ENCODE measurements around the gene GALC.
A peak's percentile ranks its signal among the peaks of the same experiment; 100 is the strongest.

GALC gene

GRCh38 chr14:88005978-88006851, 13.2 kb upstream of the GALC start:
- peak; percentile 57 to 62 for DNase-seq

DNA sequence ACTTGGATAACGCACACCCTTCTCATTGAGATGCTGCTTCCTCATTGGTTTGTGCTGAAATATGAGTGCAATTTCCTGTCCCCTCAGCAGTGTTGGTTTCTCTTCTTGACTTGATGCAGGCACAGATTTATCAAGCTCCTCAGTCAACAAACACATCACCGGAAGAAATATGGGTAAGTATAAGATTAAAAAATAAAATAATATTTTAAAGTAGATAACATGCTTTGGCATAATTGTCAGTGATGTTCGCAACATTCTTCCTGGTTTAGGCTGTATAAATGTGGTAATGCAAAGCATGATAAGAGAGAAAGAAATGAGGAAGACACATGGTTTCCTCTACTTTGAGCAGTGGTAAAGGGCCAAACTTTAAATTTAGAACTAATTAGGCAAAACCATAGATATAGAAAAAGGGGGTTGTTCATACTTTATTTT, 12.1 kb upstream of the GALC start, which contains the start of gene GPR65:
Gene GPR65, plus strand, starts transcription at position 86 of the 432 bp plus-strand sequence. CDS start 5,713 bp downstream, outside the sequence.
- DNase-seq = no peak

DNA sequence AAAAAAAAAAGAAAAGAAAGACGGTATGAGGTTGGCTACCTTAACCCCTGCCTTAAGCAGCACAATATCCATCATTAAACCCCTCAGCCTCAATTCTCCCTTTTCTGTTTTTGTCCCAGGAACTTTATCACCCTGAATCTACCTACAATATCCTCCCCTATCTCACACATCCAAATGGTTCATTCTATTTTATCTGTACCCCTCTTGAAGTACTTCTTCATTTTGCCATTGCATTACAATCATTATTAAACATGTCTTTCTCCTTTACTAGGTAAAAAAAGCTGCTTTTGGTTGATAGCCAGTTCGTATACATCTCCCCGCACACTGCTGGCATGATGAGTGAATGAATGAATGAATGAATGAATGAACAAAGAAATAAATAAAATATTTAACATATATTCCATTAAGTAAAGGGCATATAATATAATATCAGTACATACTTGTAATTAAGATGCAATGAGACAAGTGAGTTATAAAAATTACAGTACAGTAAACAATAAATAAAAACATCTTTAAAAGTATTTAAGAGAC, 11.6 kb upstream of the GALC start:
- DNase-seq = no peak

GRCh38 chr14:88003425-88003824, 10.4 kb upstream of the GALC start:
- DNase-seq = no peak

GRCh38 chr14:88002421-88003075, 9.6 kb upstream of the GALC start:
- DNase-seq = no peak

DNA sequence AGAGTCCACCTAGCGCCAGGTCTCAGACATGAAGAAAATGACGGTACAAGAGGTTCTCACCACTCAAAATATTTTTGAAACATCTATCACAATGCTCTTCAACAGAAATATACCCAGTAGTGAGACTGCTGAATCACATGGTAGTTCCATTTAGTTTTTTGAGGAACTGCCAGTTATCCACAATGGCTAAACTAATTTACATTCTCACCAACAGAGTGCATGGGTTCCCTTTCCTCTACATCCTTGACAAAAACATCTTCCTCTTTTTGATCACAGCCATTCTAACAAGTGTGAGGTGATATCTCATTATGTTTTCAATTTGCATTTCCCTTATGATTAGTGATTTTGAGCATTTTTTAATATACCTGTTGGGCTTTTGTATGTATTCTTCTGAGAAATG, 6.3 kb upstream of the GALC start:
- DNase-seq = no peak

GRCh38 chr14:87998482-87998881, 5.5 kb upstream of the GALC start:
- DNase-seq = no peak

GRCh38 chr14:87996291-87996592, 3.3 kb upstream of the GALC start:
- DNase-seq = no peak

DNA sequence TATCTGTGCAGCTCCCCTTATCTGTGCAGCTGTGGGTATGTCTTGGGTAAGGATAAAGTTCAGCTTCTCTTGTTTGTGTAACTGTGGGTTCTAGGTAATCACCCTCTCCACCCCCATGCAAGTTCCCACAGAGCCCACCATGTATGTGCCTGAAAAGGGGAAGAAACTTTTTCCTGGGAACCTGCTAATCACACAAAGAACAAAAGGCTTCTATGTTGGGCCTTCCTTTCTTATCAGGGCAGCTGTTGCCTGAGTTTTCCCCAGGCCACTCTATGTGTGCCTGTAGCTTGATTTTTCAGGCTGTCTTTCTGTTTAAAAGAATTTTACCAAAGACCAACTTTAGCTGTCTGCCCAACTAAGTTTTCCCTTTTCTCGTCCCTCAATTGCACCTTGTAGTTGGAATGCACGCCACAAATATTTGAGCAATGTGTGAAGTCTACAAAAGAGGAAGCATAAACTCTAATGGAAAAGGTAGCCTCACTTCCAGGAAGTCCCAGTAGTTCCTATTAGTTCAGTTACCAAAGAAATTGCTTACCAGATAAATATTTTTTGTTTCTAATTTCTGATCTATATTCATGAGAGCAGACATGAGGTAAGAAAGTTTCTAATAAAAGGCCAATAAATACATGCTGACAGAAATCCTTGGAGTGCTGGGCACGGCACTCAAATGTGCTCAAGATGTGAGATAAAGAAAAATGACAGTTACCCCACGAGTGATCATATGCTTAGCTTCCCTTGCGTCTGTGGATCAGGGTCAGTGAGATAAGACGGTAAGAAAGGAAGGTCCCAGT, 2.7 kb upstream of the GALC start:
- DNase-seq = no peak

DNA sequence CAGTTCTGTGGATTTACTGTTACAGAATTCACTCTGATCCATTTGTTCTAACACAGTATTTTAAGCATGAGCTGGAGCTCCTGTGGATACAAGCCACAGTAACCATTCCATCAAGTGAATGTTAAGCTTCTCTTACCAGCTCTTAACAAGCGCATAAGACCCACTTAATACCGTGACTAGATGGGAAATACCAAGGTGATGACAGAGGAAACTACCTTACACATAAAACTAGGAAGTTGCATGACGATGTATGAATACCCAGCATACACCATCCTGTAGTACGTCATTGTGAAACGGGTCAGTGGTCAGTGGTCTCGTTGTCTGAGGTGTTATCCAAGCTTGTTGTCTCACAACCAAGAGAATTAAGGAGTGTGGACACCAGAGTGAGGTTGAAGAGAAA, 2.0 kb upstream of the GALC start:
- DNase-seq = peak; percentile 43 to 51

DNA sequence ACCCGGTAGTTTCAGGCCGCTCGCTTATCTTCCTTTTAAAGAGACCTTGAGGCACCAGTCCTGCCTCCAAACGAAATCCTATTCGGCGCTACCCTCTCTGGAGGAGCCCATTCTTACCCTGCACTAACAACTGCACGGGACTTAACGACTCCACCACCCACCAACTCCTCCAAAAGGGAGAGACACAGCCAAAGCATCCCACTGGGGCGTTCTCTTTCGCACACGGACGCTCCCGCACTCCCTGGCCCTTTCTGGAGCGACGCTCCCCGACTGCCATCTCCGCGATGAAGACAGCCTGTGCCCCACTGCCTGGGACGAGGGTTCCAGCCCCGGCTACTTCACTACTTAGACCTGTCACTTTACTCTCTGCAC, 650 bp downstream of the GALC start:
- no peak for DNase-seq

- no peak for DNase-seq
These were observed 2.3 kb downstream of the GALC start for GRCh38 chr14:87990682-87991081.

GRCh38 chr14:87989956-87990299, 3.1 kb downstream of the GALC start:
- no peak for DNase-seq

- no peak for DNase-seq
These were observed 3.6 kb downstream of the GALC start for GRCh38 chr14:87989221-87989955.

DNA sequence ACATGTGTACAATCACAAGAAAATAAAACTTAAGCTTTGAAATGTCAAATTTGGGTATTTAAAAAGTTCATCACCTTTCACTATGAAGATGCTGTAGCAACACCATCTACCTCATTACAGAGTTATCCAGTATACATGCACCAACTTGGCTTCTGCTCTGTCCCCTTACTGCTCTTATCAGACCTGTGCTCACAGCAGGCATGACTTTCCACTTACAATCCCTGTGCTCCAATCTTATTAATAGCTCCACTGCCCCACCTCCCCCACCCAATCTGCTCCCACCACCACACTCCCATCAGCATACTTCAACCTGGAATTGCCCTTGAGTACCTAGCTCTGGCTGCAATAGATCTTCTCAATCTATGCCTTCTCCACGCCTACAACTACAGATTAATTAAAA, 13.3 kb downstream of the GALC start:
- no peak for DNase-seq

- DNase-seq = no peak
These were observed 17.3 kb downstream of the GALC start for GRCh38 chr14:87975636-87976035.

GRCh38 chr14:87971010-87971409, 22.0 kb downstream of the GALC start:
- no peak for DNase-seq

- no peak for DNase-seq
These were observed 25.5 kb downstream of the GALC start for GRCh38 chr14:87967496-87967895.

GRCh38 chr14:87966816-87967215, 26.2 kb downstream of the GALC start:
- no peak for DNase-seq

DNA sequence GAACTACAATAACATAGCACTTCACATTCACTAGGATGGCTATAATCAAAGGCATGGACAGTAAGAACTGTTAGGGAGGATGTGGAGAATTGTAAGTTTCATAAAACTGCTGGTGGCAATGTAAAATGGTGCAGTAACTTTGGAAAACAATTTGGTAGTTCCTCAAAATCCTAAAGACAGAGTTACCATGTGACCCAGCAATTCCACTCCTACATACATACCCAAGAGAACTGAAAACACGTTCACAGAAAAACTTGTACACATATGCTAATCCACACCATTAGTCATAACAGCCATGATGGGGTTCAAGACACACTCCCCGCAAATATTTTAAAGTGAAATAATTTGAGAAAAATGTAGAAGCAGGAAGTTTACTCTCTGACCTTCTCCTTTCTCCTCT, 31.7 kb downstream of the GALC start:
- no peak for DNase-seq

GRCh38 chr14:87960013-87960787, 32.8 kb downstream of the GALC start:
- no peak for DNase-seq

- no peak for DNase-seq
These were observed 37.5 kb downstream of the GALC start for GRCh38 chr14:87955501-87955900.

Data from activated T-cell treated with anti-CD3 and anti-CD28 coated beads, Interleukin-2, amount 50 U/mL, for 48 hours (primary cell).